ENCODE results near the gene FNIP2.
"Not testable (repeated sequence)": the region's sequence is repeated elsewhere in the genome, so short reads cannot be mapped to it uniquely, and the experiment has no call there.

FNIP2 gene

GRCh38 chr4:158787709-158788475 is 19.1 kb downstream of the FNIP2 start:
- Histone ChIP-seq H3K9me3 (ENCODE audit: control insufficient read depth in 1 of 2, low read length in 2 of 2) (no peaks in the 10 kb centered on the region), H3K27me3 (ENCODE audit: control insufficient read depth in 1 of 2, insufficient read depth in 2 of 2, low read length in 2 of 2) (no peaks in the 10 kb centered on the region), H3K36me3 (ENCODE audit: control insufficient read depth in 1 of 2, insufficient read depth in 2 of 2, low read length in 2 of 2) (no peaks in the 10 kb centered on the region), H3K27ac (ENCODE audit: low read depth, low read length) (no peak overlapping the region), H3K9ac (ENCODE audit: low read depth in 1 of 2, low read length in 2 of 2) (no peak overlapping the region), H3K4me3 (ENCODE audit: low read depth in 1 of 2, low read length in 2 of 2) (no peak overlapping the region), H3K4me1 (ENCODE audit: control insufficient read depth in 1 of 2, insufficient read depth in 2 of 2, low read length in 2 of 2) (peaks cover 29 to 39% of the 10 kb centered on the region in 2 donors)

- Histone ChIP-seq H3K27me3 (ENCODE audit: control insufficient read depth in 1 of 2, insufficient read depth in 2 of 2, low read length in 2 of 2) (no peaks in the 10 kb centered on the region), H3K9ac (ENCODE audit: low read depth in 1 of 2, low read length in 2 of 2) (no peak overlapping the region), H3K36me3 (ENCODE audit: control insufficient read depth in 1 of 2, insufficient read depth in 2 of 2, low read length in 2 of 2) (no peaks in the 10 kb centered on the region), H3K4me3 (ENCODE audit: low read depth in 1 of 2, low read length in 2 of 2) (no peak overlapping the region), H3K4me1 (ENCODE audit: control insufficient read depth in 1 of 2, insufficient read depth in 2 of 2, low read length in 2 of 2) (peaks cover 26 to 35% of the 10 kb centered on the region in 2 donors), H3K27ac (ENCODE audit: low read depth, low read length) (no peak overlapping the region), H3K9me3 (ENCODE audit: control insufficient read depth in 1 of 2, low read length in 2 of 2) (no peaks in the 10 kb centered on the region)
Observed at GRCh38 chr4:158788516-158788915, 19.7 kb downstream of the FNIP2 start.

DNA sequence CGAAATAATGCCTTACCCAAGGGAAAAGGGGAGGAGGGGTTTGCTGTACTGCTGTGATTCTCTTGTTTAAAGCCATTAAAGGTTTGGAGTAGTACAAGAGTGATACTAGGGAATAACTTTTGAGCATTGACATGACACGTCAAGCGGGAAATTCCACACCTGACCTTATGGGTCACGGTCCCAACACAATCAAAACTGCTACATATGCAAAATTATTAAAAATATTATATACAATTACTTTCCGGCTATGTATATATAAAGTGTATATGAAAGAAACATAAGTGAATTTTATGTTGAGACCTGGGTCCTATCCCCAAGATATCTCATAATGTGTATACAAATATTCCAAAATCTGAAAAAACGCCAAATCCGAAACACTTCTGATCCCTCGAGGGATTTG is 21.0 kb downstream of the FNIP2 start:
- Histone ChIP-seq H3K9ac (ENCODE audit: low read depth in 1 of 2, low read length in 2 of 2) (no peak overlapping the region), H3K27ac (ENCODE audit: low read depth, low read length) (no peak overlapping the region), H3K4me1 (ENCODE audit: control insufficient read depth in 1 of 2, insufficient read depth in 2 of 2, low read length in 2 of 2) (peaks cover 20 to 29% of the 10 kb centered on the region in 2 donors), H3K27me3 (ENCODE audit: control insufficient read depth in 1 of 2, insufficient read depth in 2 of 2, low read length in 2 of 2) (no peaks in the 10 kb centered on the region), H3K4me3 (ENCODE audit: low read depth in 1 of 2, low read length in 2 of 2) (no peak overlapping the region), H3K36me3 (ENCODE audit: control insufficient read depth in 1 of 2, insufficient read depth in 2 of 2, low read length in 2 of 2) (no peaks in the 10 kb centered on the region), H3K9me3 (ENCODE audit: control insufficient read depth in 1 of 2, low read length in 2 of 2) (no peaks in the 10 kb centered on the region)

DNA sequence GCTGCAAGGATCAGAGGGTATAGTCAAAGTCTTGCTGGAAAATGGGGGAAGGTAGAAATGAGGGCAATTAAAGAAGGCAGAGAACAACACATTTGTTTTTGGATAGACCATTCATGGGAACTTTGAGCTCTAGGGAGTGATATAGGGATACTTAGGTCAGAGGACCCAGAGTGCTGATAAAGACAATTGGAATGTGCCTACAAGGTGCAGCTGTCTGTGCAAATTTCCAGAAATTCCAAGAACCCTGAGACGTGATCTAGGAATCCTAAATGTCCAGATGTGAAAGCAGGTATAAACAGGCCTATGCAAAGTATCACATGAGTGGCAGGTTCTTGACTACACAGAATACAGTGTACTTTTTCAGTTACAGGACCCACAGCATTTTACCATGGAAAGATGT is 24.2 kb downstream of the FNIP2 start:
- peaks cover 4 to 9% of the 10 kb centered on the region in 2 donors for H3K4me1 ChIP-seq (ENCODE audit: control insufficient read depth in 1 of 2, insufficient read depth in 2 of 2, low read length in 2 of 2)
- H3K27ac ChIP-seq (ENCODE audit: low read depth, low read length), result no peak overlapping the region
- no peaks in the 10 kb centered on the region for H3K27me3 ChIP-seq (ENCODE audit: control insufficient read depth in 1 of 2, insufficient read depth in 2 of 2, low read length in 2 of 2)
- no peak overlapping the region for H3K9ac ChIP-seq (ENCODE audit: low read depth in 1 of 2, low read length in 2 of 2)
- no peak overlapping the region for H3K4me3 ChIP-seq (ENCODE audit: low read depth in 1 of 2, low read length in 2 of 2)
- no peaks in the 10 kb centered on the region for H3K36me3 ChIP-seq (ENCODE audit: control insufficient read depth in 1 of 2, insufficient read depth in 2 of 2, low read length in 2 of 2)
- H3K9me3 ChIP-seq (ENCODE audit: control insufficient read depth in 1 of 2, low read length in 2 of 2), result no peaks in the 10 kb centered on the region

GRCh38 chr4:158793430-158793829 is 24.6 kb downstream of the FNIP2 start:
- not testable (repeated sequence) for H3K9ac ChIP-seq (ENCODE audit: low read depth in 1 of 2, low read length in 2 of 2); H3K4me1 ChIP-seq (ENCODE audit: control insufficient read depth in 1 of 2, insufficient read depth in 2 of 2, low read length in 2 of 2); H3K27ac ChIP-seq (ENCODE audit: low read depth, low read length); H3K36me3 ChIP-seq (ENCODE audit: control insufficient read depth in 1 of 2, insufficient read depth in 2 of 2, low read length in 2 of 2); H3K9me3 ChIP-seq (ENCODE audit: control insufficient read depth in 1 of 2, low read length in 2 of 2); H3K4me3 ChIP-seq (ENCODE audit: low read depth in 1 of 2, low read length in 2 of 2); H3K27me3 ChIP-seq (ENCODE audit: control insufficient read depth in 1 of 2, insufficient read depth in 2 of 2, low read length in 2 of 2)

DNA sequence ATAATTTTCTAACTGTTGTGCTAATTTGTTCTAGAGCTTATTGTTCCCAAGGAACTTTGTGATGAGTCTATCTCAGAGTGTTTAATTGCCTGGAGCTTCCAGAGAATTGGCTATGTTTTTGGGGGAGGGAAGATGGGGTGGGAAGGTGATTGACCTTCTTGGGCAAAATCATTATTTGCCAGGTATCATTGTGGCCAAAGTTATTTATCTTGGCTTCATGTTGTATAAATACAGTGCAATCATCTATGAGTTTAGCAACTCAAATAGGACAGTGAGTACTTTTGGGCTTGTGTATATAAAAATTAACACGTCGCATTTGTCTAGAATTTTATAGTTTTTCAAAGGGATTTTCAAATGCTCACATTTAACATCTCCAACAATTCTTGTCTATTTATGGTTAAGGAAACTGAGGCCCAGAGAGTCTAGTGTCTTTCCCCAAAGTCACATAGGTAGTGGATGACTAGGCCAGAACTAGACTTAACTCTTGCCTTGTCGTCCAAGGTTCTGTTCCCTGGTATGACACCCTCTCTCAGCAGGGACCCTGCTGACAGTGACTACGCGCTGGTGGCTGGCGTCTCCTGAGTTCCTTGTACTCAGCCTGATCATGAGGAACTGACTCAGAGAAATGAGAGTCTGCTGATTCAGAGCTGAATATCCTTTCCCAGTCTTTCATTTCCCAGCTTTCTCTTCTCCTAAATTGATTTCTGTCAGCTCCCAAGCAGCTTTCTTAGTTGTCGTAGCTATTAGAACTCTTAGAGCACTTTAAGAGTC is 27.7 kb downstream of the FNIP2 start:
- no peak overlapping the region for H3K27ac ChIP-seq (ENCODE audit: low read depth, low read length)
- no peak overlapping the region for H3K4me3 ChIP-seq (ENCODE audit: low read depth in 1 of 2, low read length in 2 of 2)
- no peaks in the 10 kb centered on the region for H3K9me3 ChIP-seq (ENCODE audit: control insufficient read depth in 1 of 2, low read length in 2 of 2)
- no peaks in the 10 kb centered on the region for H3K36me3 ChIP-seq (ENCODE audit: control insufficient read depth in 1 of 2, insufficient read depth in 2 of 2, low read length in 2 of 2)
- H3K9ac ChIP-seq (ENCODE audit: low read depth in 1 of 2, low read length in 2 of 2), result no peak overlapping the region
- no peaks in the 10 kb centered on the region for H3K27me3 ChIP-seq (ENCODE audit: control insufficient read depth in 1 of 2, insufficient read depth in 2 of 2, low read length in 2 of 2)
- peaks cover 16 to 20% of the 10 kb centered on the region in 2 donors for H3K4me1 ChIP-seq (ENCODE audit: control insufficient read depth in 1 of 2, insufficient read depth in 2 of 2, low read length in 2 of 2)

GRCh38 chr4:158798062-158798461 is 29.2 kb downstream of the FNIP2 start:
- Histone ChIP-seq H3K36me3 (ENCODE audit: control insufficient read depth in 1 of 2, insufficient read depth in 2 of 2, low read length in 2 of 2) (no peaks in the 10 kb centered on the region), H3K9me3 (ENCODE audit: control insufficient read depth in 1 of 2, low read length in 2 of 2) (no peaks in the 10 kb centered on the region), H3K9ac (ENCODE audit: low read depth in 1 of 2, low read length in 2 of 2) (no peak overlapping the region), H3K4me1 (ENCODE audit: control insufficient read depth in 1 of 2, insufficient read depth in 2 of 2, low read length in 2 of 2) (peaks cover 8 to 17% of the 10 kb centered on the region in 2 donors), H3K27me3 (ENCODE audit: control insufficient read depth in 1 of 2, insufficient read depth in 2 of 2, low read length in 2 of 2) (no peaks in the 10 kb centered on the region), H3K4me3 (ENCODE audit: low read depth in 1 of 2, low read length in 2 of 2) (no peak overlapping the region), H3K27ac (ENCODE audit: low read depth, low read length) (no peak overlapping the region)

DNA sequence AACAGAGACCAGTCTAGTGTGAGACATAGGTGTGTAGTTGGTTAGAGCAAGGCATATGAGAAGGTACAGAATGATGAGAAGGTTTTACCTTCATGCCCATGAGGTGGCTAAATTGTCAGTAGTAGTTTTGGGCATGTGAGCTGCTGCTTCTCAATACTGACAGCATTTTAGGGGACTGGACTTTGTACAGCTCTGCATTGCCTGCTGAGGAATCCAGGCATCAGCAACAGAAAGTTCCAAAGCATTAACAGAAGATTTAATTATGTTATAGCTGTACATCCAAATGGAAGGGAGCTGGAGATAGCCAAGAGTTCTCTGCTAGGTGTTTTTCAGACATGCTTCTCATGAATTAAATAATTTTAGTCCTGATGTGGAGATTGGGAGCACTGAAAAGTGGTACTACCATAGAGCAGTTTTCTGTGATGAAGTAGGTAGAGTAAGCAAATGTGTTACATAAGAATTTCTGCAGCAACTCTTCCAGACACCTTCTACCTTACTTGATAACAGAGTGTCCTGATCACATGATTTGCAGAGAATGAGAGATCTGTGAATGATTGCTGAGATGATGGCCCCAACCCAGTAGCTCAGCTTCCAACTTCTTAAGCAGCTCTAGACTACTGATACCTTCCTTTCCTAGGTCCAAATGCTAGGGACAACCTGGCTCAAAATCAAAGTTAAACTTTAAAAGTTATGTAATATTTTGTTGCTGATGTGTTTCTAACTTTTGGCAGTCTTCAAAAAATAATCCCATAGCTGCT is 30.4 kb downstream of the FNIP2 start:
- Histone ChIP-seq H3K9me3 (ENCODE audit: control insufficient read depth in 1 of 2, low read length in 2 of 2) (no peaks in the 10 kb centered on the region), H3K9ac (ENCODE audit: low read depth in 1 of 2, low read length in 2 of 2) (no peak overlapping the region), H3K4me3 (ENCODE audit: low read depth in 1 of 2, low read length in 2 of 2) (no peak overlapping the region), H3K27me3 (ENCODE audit: control insufficient read depth in 1 of 2, insufficient read depth in 2 of 2, low read length in 2 of 2) (no peaks in the 10 kb centered on the region), H3K4me1 (ENCODE audit: control insufficient read depth in 1 of 2, insufficient read depth in 2 of 2, low read length in 2 of 2) (peaks cover 6 to 16% of the 10 kb centered on the region in 2 donors), H3K27ac (ENCODE audit: low read depth, low read length) (no peak overlapping the region), H3K36me3 (ENCODE audit: control insufficient read depth in 1 of 2, insufficient read depth in 2 of 2, low read length in 2 of 2) (no peaks in the 10 kb centered on the region)

DNA sequence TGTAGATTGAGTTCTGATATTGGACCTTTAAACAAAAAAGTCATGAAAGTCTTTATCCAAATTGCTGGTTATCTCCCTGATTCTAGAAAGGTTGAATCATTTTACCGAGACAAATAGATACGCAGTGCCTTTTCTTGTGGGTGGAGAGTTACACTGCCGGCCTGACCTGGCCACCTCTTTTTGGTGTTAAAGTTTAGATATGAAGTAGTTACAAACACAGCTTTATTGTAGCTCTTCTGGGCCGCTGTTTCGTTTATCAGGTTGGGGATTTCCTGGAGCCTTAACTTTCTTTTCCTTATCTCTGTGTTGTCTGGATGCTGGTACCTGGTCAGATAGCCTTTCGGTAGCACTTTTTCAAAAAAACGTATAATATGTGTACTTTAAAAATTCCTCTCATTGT is 31.0 kb downstream of the FNIP2 start:
- no peak overlapping the region for H3K27ac ChIP-seq (ENCODE audit: low read depth, low read length)
- H3K4me1 ChIP-seq (ENCODE audit: control insufficient read depth in 1 of 2, insufficient read depth in 2 of 2, low read length in 2 of 2), result peaks cover 6 to 16% of the 10 kb centered on the region in 2 donors
- H3K9ac ChIP-seq (ENCODE audit: low read depth in 1 of 2, low read length in 2 of 2), result no peak overlapping the region
- no peaks in the 10 kb centered on the region for H3K36me3 ChIP-seq (ENCODE audit: control insufficient read depth in 1 of 2, insufficient read depth in 2 of 2, low read length in 2 of 2)
- H3K4me3 ChIP-seq (ENCODE audit: low read depth in 1 of 2, low read length in 2 of 2), result no peak overlapping the region
- H3K27me3 ChIP-seq (ENCODE audit: control insufficient read depth in 1 of 2, insufficient read depth in 2 of 2, low read length in 2 of 2), result no peaks in the 10 kb centered on the region
- H3K9me3 ChIP-seq (ENCODE audit: control insufficient read depth in 1 of 2, low read length in 2 of 2), result no peaks in the 10 kb centered on the region

GRCh38 chr4:158801066-158801465 is 32.2 kb downstream of the FNIP2 start:
- no peaks in the 10 kb centered on the region for H3K27me3 ChIP-seq (ENCODE audit: control insufficient read depth in 1 of 2, insufficient read depth in 2 of 2, low read length in 2 of 2)
- H3K9ac ChIP-seq (ENCODE audit: low read depth in 1 of 2, low read length in 2 of 2), result no peak overlapping the region
- H3K27ac ChIP-seq (ENCODE audit: low read depth, low read length), result no peak overlapping the region
- no peaks in the 10 kb centered on the region for H3K9me3 ChIP-seq (ENCODE audit: control insufficient read depth in 1 of 2, low read length in 2 of 2)
- H3K4me1 ChIP-seq (ENCODE audit: control insufficient read depth in 1 of 2, insufficient read depth in 2 of 2, low read length in 2 of 2), result peaks cover 15 to 20% of the 10 kb centered on the region in 2 donors
- H3K36me3 ChIP-seq (ENCODE audit: control insufficient read depth in 1 of 2, insufficient read depth in 2 of 2, low read length in 2 of 2), result no peaks in the 10 kb centered on the region
- no peak overlapping the region for H3K4me3 ChIP-seq (ENCODE audit: low read depth in 1 of 2, low read length in 2 of 2)

Data from duodenal mucosa (tissue), 2 donors.